HCT116 (cell line): ENCODE measurements around the gene TKFC. TPM values are rescaled to one million over a fixed set of nuclear protein-coding genes. Genes with fewer than 3 reads are reported as not detected.
A peak's percentile ranks its signal among the peaks of the same experiment; 100 is the strongest.

Experiments
- ATAC-seq: fragments of 200-7000 bp; cut with Tn5 transposase; 2 replicates; pipeline ENCODE4 v1.9.1; 2020; ENCODE audit warnings: mild to moderate bottlenecking, moderate library complexity
- BruUV-seq: library from RNA; stranded (reverse); fragments of 400-500 nt; replicated peaks from 2 replicates; lab custom pipeline; 2021; lab: Mats Ljungman, UMichigan
- CTCF ChIA-PET: fragments of 300-600 bp; sonication (Branson Sonifier 250); formaldehyde crosslinking; loops from one replicate; lab custom pipeline; 2021; ENCODE audit warnings: antibody characterized with exemption; lab: Charles Lee
- POLR2A ChIA-PET: fragments of 300-600, 350-600 bp; sonication (Branson Sonifier 250); formaldehyde crosslinking; loops from one replicate; lab custom pipeline; 2021; ENCODE audit warnings: antibody characterized with exemption; lab: Charles Lee
- RAD21 ChIA-PET, 2 experiments: fragments of 300-600 bp; sonication (Branson Sonifier 250); formaldehyde crosslinking; loops; one replicate each; lab custom pipeline; 2023; ENCODE audit warnings: low total read pairs in 2 of 2; ENCODE audit not compliant: uncharacterized antibody in 2 of 2, unreplicated experiment in 2 of 2, low non-redundant PET in 1 of 2; lab: Charles Lee
- DNase-seq: peaks from one replicate; pipeline ENCODE4 v3.0.0-alpha.2; 2010; ENCODE audit warnings: low read depth, low spot score
- H2AFZ ChIP-seq: fragments of 200-600 bp; shearing (Covaris generic), sonication (generic); 2 replicates; pipeline ENCODE4 v1.6.1; 2017; ENCODE audit warnings: low read depth, mixed run types, mixed read lengths, antibody characterized with exemption, low read length; ENCODE audit not compliant: poor library complexity, severe bottlenecking
- H3K27ac ChIP-seq: 2 replicates; pipeline ENCODE4 v1.5.1; 2012; ENCODE audit warnings: low read depth, low read length
- H3K27me3 ChIP-seq: fragments of 200-600 bp; sonication (generic); 2 replicates; pipeline ENCODE4 v1.6.1; 2016; ENCODE audit warnings: mixed run types, low read length, mixed read lengths; ENCODE audit not compliant: insufficient read depth
- H3K36me3 ChIP-seq, 2 experiments: fragments of 200-500 bp in 1 of 2; fragments of 200-600 bp in 1 of 2; sonication (Bioruptor generic) in 1 of 2; sonication (generic) in 1 of 2; 2 replicates each; pipeline versions ENCODE4 v1.5.1 to v1.6.1; 2014 to 2016; ENCODE audit warnings: low read length in 2 of 2, inconsistent platforms in 1 of 2, mixed read lengths in 1 of 2, mixed run types in 1 of 2; ENCODE audit not compliant: insufficient read depth in 2 of 2, control insufficient read depth in 1 of 2
- H3K4me1 ChIP-seq, 2 experiments: fragments of 200-600 bp in 1 of 2; sonication (generic) in 1 of 2; 2 replicates each; pipeline versions ENCODE4 v1.5.1 to v1.6.1; 2012 to 2017; ENCODE audit warnings: low read length in 2 of 2, inconsistent platforms in 1 of 2, mild to moderate bottlenecking in 1 of 2, mixed read lengths in 1 of 2, mixed run types in 1 of 2, moderate library complexity in 1 of 2; ENCODE audit not compliant: insufficient read depth in 2 of 2, control insufficient read depth in 1 of 2
- H3K4me2 ChIP-seq: fragments of 200-600 bp; sonication (generic); 2 replicates; pipeline ENCODE4 v1.6.1; 2017; ENCODE audit warnings: mixed run types, low read length, mixed read lengths
- H3K4me3 ChIP-seq, 2 experiments: fragments of 200-600 bp in 1 of 2; sonication (generic) in 1 of 2; replicated peaks in 1 of 2; 2 replicates each; pipeline ENCODE4 v1.5.1; 2011 to 2016; ENCODE audit warnings: low read length in 2 of 2, control low read depth in 1 of 2, low read depth in 1 of 2, mild to moderate bottlenecking in 1 of 2, mixed read lengths in 1 of 2, mixed run types in 1 of 2
- H3K79me2 ChIP-seq: fragments of 200-600 bp; sonication (generic); 2 replicates; pipeline ENCODE4 v1.6.1; 2017; ENCODE audit warnings: mild to moderate bottlenecking, mixed run types, low read length, moderate library complexity, mixed read lengths; ENCODE audit not compliant: insufficient read depth
- H3K9ac ChIP-seq: fragments of 200-600 bp; sonication (generic); 2 replicates; pipeline ENCODE4 v1.6.1; 2016; ENCODE audit warnings: low read length, mixed read lengths
- H3K9me2 ChIP-seq: fragments of 200-600 bp; sonication (generic), shearing (Covaris generic); 2 replicates; pipeline ENCODE4 v1.6.1; 2017; ENCODE audit warnings: mixed run types, mild to moderate bottlenecking, moderate library complexity; ENCODE audit not compliant: insufficient read depth
- H3K9me3 ChIP-seq, 2 experiments: fragments of 200-500 bp in 1 of 2; fragments of 200-600 bp in 1 of 2; sonication (Bioruptor generic) in 1 of 2; sonication (generic) in 1 of 2; 2 replicates each; pipeline ENCODE4 v1.6.1; 2014 to 2017; ENCODE audit warnings: low read length in 2 of 2, mixed read lengths in 2 of 2, inconsistent platforms in 1 of 2, low read depth in 1 of 2, mild to moderate bottlenecking in 1 of 2, mixed run types in 1 of 2, moderate library complexity in 1 of 2; ENCODE audit not compliant: control insufficient read depth in 1 of 2, insufficient read depth in 1 of 2
- H4K20me1 ChIP-seq: fragments of 200-600 bp; sonication (generic), shearing (Covaris generic); 2 replicates; pipeline ENCODE4 v1.6.1; 2017; ENCODE audit warnings: mixed run types, mild to moderate bottlenecking, moderate library complexity; ENCODE audit not compliant: insufficient read depth
- CTCF ChIP-seq, 3 experiments: fragments of 200-600 bp in 1 of 3; sonication (generic) in 1 of 3; IDR thresholded peaks in 2 of 3; conservative IDR thresholded peaks in 1 of 3; 2 replicates each; pipeline ENCODE4 v1.5.1; 2012 to 2017; ENCODE audit warnings: low read depth in 2 of 3, low read length in 2 of 3, antibody characterized with exemption in 1 of 3, borderline replicate concordance in 1 of 3, control low read depth in 1 of 3, mild to moderate bottlenecking in 1 of 3, mixed read lengths in 1 of 3, mixed run types in 1 of 3, moderate library complexity in 1 of 3; ENCODE audit not compliant: insufficient read depth in 1 of 3
- EZH2phosphoT487 ChIP-seq: fragments of 200-600 bp; IDR thresholded peaks from 2 replicates; pipeline ENCODE4 v1.6.1; 2018; ENCODE audit warnings: antibody characterized with exemption, borderline replicate concordance
- FOSL1 ChIP-seq: IDR thresholded peaks from 2 replicates; pipeline ENCODE4 v1.6.1; 2012; ENCODE audit warnings: low read depth
- JUND ChIP-seq: IDR thresholded peaks from 2 replicates; pipeline ENCODE4 v1.6.1; 2012
- SRF ChIP-seq: IDR thresholded peaks from 2 replicates; pipeline ENCODE4 v1.6.1; 2012; ENCODE audit warnings: low read depth
- YY1 ChIP-seq: IDR thresholded peaks from 2 replicates; pipeline ENCODE4 v1.6.1; 2011; ENCODE audit warnings: low read length, low read depth, moderate library complexity, mild to moderate bottlenecking; ENCODE audit not compliant: insufficient replicate concordance; ENCODE audit errors: extremely low read depth
- ZFX ChIP-seq: fragments of 450-650 bp; IDR thresholded peaks from 2 replicates; pipeline ENCODE4 v1.6.1; 2017
- intact Hi-C: fragments of 100-400 bp; cut with micrococcal nuclease; formaldehyde crosslinking; loops from 2 replicates; pipeline ENCODE4 v1.10.0; 2022
- total RNA-seq: library from RNA; stranded (reverse); gene quantifications from one replicate; pipeline ENCODE4 v1.2.1, GENCODE V29; 2021; ENCODE audit not compliant: unreplicated experiment

TKFC gene
- total RNA-seq, 1 experiment from 2014 or later: 156 TPM

GRCh38 chr11:61343792-61344745, 11.0 kb downstream of the TKFC start:
- no peaks in the 10 kb centered on the region for H3K9me3 ChIP-seq
- ChIA-PET RAD21 (no interaction called here), CTCF (no interaction called here), POLR2A (interaction anchor here (0.8 kb wide), 1 partner anchor 8 kb away, joined by 3 read pairs; no protein-coding TSS in a partner anchor)
- no peak overlapping the region for H3K27ac ChIP-seq
- TF ChIP-seq YY1 (no peak), FOSL1 (no peak), ZFX (no peak)
- BruUV-seq: no TSS peak
- H3K4me2 ChIP-seq: no peak overlapping the region
- H2AFZ ChIP-seq: no peak overlapping the region
- peaks cover 13 to 14% of the 10 kb centered on the region in 2 experiments; a peak in 2 of 4 replicates for H3K36me3 ChIP-seq
- no peaks in the 10 kb centered on the region for H3K27me3 ChIP-seq
- H3K79me2 ChIP-seq: no peaks in the 10 kb centered on the region
- intact Hi-C loops: no loop called here
- no peaks in the 10 kb centered on the region for H3K9me2 ChIP-seq
- no peaks in the 10 kb centered on the region for H3K4me1 ChIP-seq
- no peak for DNase-seq
- ATAC-seq: no peak
- H4K20me1 ChIP-seq: no peaks in the 10 kb centered on the region
- no peak overlapping the region for H3K4me3 ChIP-seq
- no peak overlapping the region for H3K9ac ChIP-seq

- no peak overlapping the region for H2AFZ ChIP-seq
- RAD21 ChIA-PET: no interaction called here
- CTCF ChIA-PET: no interaction called here
- DNase-seq (no peak), ATAC-seq (0 out of 2 replicates have a peak, but pooled peaks have one; percentile 9)
- no peaks in the 10 kb centered on the region for H3K9me3 ChIP-seq
- H3K79me2 ChIP-seq: no peaks in the 10 kb centered on the region
- POLR2A ChIA-PET: no interaction called here
- H3K27me3 ChIP-seq: no peaks in the 10 kb centered on the region
- no peak overlapping the region for H3K4me3 ChIP-seq
- H4K20me1 ChIP-seq: no peaks in the 10 kb centered on the region
- no peak overlapping the region for H3K4me2 ChIP-seq
- no peak overlapping the region for H3K27ac ChIP-seq
- intact Hi-C loops: no loop called here
- no TSS peak for BruUV-seq
- no peaks in the 10 kb centered on the region for H3K9me2 ChIP-seq
- TF ChIP-seq JUND (no peak), EZH2phosphoT487 (no peak), ZFX (no peak), SRF (no peak), YY1 (no peak), FOSL1 (no peak), CTCF (IDR thresholded peaks at IDR 0.05 in 2 of 3, conservative IDR thresholded peaks at IDR 0.05 in 1 of 3; ENCODE audit: borderline replicate concordance in 1 of 3, insufficient read depth in 1 of 3, low read depth in 2 of 3, low read length in 2 of 3) (no peak)
- peaks cover 12 to 14% of the 10 kb centered on the region in 2 experiments; a peak in 2 of 4 replicates for H3K36me3 ChIP-seq
- no peaks in the 10 kb centered on the region for H3K4me1 ChIP-seq
- no peak overlapping the region for H3K9ac ChIP-seq
Observed at GRCh38 chr11:61345170-61345610, 12.2 kb downstream of the TKFC start.
